SJSA1 (cell line): ENCODE data around the gene CACNA2D3. TPM values are rescaled to one million over a fixed set of nuclear protein-coding genes. Genes with fewer than 3 reads are reported as not detected.

Source experiments
- DNase-seq, 2 experiments: peaks; one replicate each; pipeline ENCODE4 v3.0.0-alpha.2; 2015 to 2020; ENCODE audit warnings: low spot score in 2 of 2, low read depth in 1 of 2
- H3K27ac ChIP-seq: fragments of 250-450 bp; sonication (Bioruptor Pico); 2 replicates; pipeline ENCODE4 v1.5.1; 2020; ENCODE audit warnings: mild to moderate bottlenecking, moderate library complexity
- H3K27me3 ChIP-seq: fragments of 250-450 bp; sonication (Bioruptor Pico); replicated peaks from 2 replicates; pipeline ENCODE4 v1.5.1; 2020; ENCODE audit warnings: mild to moderate bottlenecking, moderate library complexity
- H3K36me3 ChIP-seq: fragments of 250-450 bp; sonication (Bioruptor Pico); 2 replicates; pipeline ENCODE4 v1.5.1; 2020; ENCODE audit warnings: mild to moderate bottlenecking
- H3K4me1 ChIP-seq: fragments of 250-450 bp; sonication (Bioruptor Pico); replicated peaks from 2 replicates; pipeline ENCODE4 v1.6.1; 2021; ENCODE audit warnings: mild to moderate bottlenecking
- H3K4me3 ChIP-seq: fragments of 250-450 bp; sonication (Bioruptor Pico); 2 replicates; pipeline ENCODE4 v1.5.1; 2020; ENCODE audit warnings: mild to moderate bottlenecking
- H3K9me3 ChIP-seq: fragments of 250-450 bp; sonication (Bioruptor Pico); replicated peaks from 2 replicates; pipeline ENCODE4 v1.5.1; 2020; ENCODE audit warnings: mild to moderate bottlenecking
- total RNA-seq: library from RNA; depleted of rRNA; stranded (reverse); fragments of >200 nt; shearing (Covaris generic); gene quantifications from 2 replicates; pipeline ENCODE4 v1.2.3, GENCODE V29; 2014

CACNA2D3 gene
- total RNA-seq, 1 experiment from 2014 or later, result not detected

DNA sequence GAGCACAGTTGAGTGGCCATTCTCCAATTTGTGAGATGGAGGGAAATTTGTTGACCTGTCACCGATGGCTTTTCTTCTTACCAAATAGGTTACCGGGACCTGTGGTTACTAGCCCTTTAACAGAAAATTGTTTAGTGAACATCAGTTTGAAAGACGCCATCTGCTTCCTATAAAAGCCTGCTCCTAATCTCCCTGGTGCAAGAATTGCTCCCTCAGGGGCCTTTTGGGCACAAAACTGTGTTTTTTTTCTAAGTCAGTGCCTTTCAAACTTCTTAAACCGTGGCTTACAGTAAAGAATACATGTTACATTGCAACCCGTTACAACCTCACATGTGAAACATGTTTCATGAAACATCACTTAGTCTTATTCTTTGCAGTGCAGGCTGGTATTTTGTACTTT, 15.0 kb downstream of the CACNA2D3 start:
- Histone ChIP-seq H3K36me3 (no peaks in the 10 kb centered on the region), H3K27me3 (no peaks in the 10 kb centered on the region; the same call in 1 of the 2 replicates), H3K27ac (no peak overlapping the region), H3K4me3 (no peak overlapping the region), H3K9me3 (no peaks in the 10 kb centered on the region), H3K4me1 (no peaks in the 10 kb centered on the region)
- no peak for DNase-seq

DNA sequence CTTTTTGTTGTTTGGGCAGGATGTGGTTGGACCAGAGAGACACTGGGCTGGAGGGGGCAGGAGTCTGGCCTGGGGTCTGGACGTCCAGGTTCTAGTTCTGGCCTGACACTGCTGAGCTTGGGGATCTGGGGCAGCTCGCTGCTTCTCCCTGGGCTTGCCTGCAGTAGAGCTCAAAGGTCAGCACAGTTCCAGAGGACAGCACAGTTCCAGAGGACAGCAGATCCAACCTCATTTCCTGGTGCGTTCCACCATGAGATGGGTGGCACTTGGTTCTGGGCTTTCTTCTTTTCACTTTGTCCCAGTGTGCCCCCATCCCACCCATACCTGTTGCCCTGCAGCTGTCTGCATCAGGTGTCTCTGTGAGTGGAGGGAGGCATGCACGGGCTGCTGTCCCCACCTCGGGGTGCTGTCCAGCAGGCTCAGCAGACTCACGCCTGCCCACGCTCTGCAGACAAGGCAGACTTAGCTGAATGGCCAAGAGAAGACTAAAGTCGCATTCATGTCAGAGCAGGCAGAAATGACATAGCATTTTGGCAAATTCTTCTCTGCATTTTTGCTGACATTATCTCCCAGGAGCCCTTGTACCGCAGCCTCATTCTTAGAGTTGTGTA, 16.7 kb downstream of the CACNA2D3 start:
- DNase-seq, result no peak
- H3K4me3 ChIP-seq, result no peak overlapping the region
- no peaks in the 10 kb centered on the region for H3K4me1 ChIP-seq
- no peaks in the 10 kb centered on the region; the same call in 1 of the 2 replicates for H3K27me3 ChIP-seq
- no peaks in the 10 kb centered on the region for H3K9me3 ChIP-seq
- H3K36me3 ChIP-seq, result no peaks in the 10 kb centered on the region
- H3K27ac ChIP-seq, result no peak overlapping the region

DNA sequence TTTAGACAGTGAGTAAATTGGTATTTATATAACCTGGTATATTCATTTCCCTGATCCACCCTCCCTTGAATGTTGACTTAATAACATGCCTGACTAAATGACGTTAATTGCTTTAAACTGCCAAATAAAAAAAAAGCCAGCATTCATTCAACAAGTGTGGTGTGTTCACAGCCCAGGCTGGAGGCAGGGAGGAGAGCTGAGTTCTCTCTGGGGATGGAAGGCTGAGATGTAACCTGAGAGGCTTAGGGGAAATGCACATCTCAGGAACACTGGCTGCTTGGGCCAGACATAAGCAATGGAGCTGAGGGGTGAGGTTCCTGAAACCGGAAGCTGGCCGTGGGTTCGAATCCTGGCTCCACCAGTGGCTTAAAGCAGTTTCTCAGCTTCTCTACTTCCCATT, 17.3 kb downstream of the CACNA2D3 start:
- no peak overlapping the region for H3K4me3 ChIP-seq

DNA sequence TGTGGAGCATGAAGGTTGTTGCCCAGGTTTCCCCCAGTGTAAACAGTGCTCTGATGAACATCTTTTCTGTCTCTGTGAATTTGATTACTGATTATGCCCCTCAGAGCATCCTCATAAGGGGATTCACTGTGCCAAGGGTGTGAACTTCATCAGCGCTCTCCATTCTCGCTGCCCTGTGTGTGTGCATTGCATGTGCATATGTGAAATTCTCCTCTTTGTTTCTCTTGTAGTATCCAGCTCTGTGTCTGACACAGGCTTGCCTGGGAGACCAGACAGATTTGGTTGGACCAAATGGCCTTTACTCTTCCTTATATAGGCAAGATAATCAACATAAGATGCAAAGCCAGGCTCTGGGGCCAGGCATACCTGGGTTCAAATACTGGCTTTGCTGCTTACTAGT, 21.9 kb downstream of the CACNA2D3 start:
- Histone ChIP-seq H3K27ac (no peak overlapping the region), H3K27me3 (no peaks in the 10 kb centered on the region), H3K4me3 (no peak overlapping the region), H3K36me3 (no peaks in the 10 kb centered on the region), H3K4me1 (no peaks in the 10 kb centered on the region), H3K9me3 (no peaks in the 10 kb centered on the region)
- no peak for DNase-seq

More for the DNA sequence above, 17.3 kb downstream of the CACNA2D3 start:
- H3K27ac ChIP-seq, result no peak overlapping the region
- H3K4me1 ChIP-seq, result no peaks in the 10 kb centered on the region
- no peaks in the 10 kb centered on the region; the same call in 1 of the 2 replicates for H3K27me3 ChIP-seq
- H3K9me3 ChIP-seq, result no peaks in the 10 kb centered on the region
- no peak for DNase-seq
- no peaks in the 10 kb centered on the region for H3K36me3 ChIP-seq

DNA sequence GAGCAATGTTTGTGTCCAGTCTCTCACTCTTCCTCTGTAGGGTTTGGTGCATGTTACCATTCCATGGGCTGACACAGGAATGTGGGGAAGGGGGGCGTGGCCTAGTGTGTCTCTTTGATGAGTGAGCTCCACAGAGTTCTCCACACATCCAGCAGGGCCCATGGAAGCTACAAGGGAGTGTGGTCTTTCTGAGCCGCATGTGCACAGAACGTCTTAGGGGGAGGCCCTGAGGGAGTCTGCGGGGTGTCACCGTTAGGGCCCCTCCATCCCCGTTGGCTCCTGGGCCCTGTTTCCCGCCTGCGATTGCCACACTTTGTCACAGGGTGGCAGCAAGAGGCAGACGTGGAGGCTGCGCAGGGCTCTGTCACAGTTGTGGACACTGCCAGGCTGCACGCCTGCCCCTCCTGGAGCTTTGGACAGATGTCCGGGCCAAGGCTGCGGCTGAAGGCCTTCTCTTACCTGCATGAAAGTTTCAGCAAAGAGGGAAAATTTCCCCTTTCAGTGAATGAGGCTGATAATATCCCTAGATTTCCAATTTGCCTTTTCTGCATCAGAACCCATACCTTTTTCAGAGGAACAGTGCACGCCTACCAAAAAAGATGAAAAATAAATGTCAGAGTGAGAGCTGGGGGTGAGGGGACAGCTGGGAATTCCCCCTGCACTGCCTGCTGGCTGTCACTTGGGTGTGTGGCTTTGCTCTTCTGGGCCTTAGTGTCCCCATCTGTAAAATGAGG, 24.3 kb downstream of the CACNA2D3 start:
- Histone ChIP-seq H3K27ac (no peak overlapping the region), H3K4me1 (no peaks in the 10 kb centered on the region), H3K9me3 (no peaks in the 10 kb centered on the region), H3K36me3 (no peaks in the 10 kb centered on the region), H3K4me3 (no peak overlapping the region), H3K27me3 (no peaks in the 10 kb centered on the region)
- DNase-seq, result peak in 1 of 2 experiments; percentile 5

DNA sequence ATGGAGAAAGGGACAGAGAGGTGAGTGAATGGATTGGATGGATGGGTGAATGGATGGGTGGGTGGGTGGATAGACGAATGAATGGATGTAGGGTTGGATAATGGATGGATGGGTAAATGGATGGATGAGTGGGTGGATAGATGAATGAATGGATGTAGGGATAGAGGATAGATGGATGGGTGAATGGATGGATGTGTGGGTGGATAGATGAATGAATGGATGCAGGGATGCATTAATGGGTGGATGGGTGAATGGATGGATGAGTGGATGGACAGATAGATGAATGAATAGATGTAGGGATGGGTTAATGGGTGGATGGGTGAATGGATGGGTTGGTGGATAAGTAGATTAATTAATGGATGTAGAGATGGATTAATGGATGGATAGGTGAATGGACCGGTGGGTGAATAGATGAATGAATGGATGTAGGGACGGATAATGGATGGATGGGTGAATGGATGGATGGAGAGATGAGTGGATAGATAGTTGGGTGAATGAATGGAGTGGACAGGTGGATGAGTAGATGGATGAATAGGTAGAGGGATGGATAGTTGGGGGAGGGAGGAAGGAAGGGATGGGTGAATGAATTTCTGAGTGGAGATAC, 28.6 kb downstream of the CACNA2D3 start:
- no peaks in the 10 kb centered on the region for H3K9me3 ChIP-seq

DNA sequence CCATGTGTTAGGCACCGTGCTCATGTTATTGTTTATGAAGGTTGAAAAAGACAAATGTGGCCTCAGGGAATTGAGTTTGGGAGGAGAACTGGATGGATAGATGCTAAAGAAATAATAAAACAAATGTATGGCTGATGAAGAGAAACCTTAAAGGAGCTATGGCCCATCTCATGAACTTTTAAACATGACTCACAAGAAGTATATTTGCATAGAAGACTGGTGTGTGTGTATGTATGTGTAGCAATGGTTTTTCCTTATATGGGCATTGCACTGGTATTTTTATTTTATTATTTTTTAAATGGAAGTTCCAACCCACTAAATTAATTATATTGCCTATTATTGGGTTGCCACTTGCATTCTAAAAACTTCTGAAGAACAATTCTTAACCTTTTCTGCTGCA, 31.1 kb downstream of the CACNA2D3 start:
- no peaks in the 10 kb centered on the region for H3K36me3 ChIP-seq
- H3K27ac ChIP-seq, result no peak overlapping the region
- no peaks in the 10 kb centered on the region for H3K9me3 ChIP-seq
- no peaks in the 10 kb centered on the region for H3K4me1 ChIP-seq
- no peaks in the 10 kb centered on the region for H3K27me3 ChIP-seq
- no peak for DNase-seq
- H3K4me3 ChIP-seq, result no peak overlapping the region

More for the DNA sequence above, 28.6 kb downstream of the CACNA2D3 start:
- Histone ChIP-seq H3K36me3 (no peaks in the 10 kb centered on the region), H3K27ac (no peak overlapping the region), H3K27me3 (no peaks in the 10 kb centered on the region), H3K4me1 (no peaks in the 10 kb centered on the region), H3K4me3 (no peak overlapping the region)
- no peak for DNase-seq

DNA sequence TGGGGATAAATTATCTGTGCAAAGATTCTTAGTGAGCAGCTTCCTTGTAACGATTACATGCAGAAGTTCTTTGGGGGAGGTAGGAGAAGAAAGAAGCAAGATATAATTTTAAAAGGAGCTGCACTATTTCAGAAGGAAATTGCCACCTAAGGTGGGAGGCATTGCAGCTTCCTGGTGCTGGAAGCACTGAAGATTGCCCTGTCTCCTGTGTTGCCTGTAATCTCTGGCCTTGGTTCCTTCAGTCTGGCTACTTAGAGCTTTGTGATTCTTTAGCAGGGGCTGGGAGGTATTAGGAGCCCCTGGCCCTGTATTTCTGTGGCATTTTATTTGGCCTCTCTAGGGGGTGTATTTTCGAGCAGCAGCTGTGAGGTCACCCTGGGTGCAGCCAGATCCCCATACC, 35.5 kb downstream of the CACNA2D3 start:
- Histone ChIP-seq H3K4me3 (no peak overlapping the region), H3K9me3 (no peaks in the 10 kb centered on the region), H3K27ac (no peak overlapping the region), H3K27me3 (no peaks in the 10 kb centered on the region), H3K4me1 (no peaks in the 10 kb centered on the region), H3K36me3 (no peaks in the 10 kb centered on the region)
- no peak for DNase-seq

DNA sequence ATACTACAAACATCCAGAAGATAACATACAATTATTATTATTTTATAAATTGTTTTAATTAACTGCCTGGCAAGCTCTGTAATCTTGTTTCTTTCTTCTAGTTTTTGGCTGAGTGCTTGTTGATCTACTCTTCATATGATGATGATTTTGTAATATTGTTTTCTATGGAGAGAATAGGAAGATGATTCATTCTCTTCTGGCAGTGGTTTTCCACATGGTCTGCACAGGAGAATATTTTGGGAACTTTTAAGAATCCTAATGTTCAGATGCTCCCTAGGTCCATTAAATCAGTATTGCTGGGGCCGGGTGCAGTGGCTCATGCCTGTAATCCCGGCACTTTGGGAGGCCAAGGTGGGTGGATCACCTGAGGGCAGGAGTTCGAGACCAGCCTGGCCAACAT, 37.6 kb downstream of the CACNA2D3 start:
- no peaks in the 10 kb centered on the region for H3K4me1 ChIP-seq
- H3K36me3 ChIP-seq, result no peaks in the 10 kb centered on the region
- DNase-seq, result no peak
- no peaks in the 10 kb centered on the region for H3K9me3 ChIP-seq
- H3K4me3 ChIP-seq, result no peak overlapping the region
- no peaks in the 10 kb centered on the region for H3K27me3 ChIP-seq
- H3K27ac ChIP-seq, result no peak overlapping the region

DNA sequence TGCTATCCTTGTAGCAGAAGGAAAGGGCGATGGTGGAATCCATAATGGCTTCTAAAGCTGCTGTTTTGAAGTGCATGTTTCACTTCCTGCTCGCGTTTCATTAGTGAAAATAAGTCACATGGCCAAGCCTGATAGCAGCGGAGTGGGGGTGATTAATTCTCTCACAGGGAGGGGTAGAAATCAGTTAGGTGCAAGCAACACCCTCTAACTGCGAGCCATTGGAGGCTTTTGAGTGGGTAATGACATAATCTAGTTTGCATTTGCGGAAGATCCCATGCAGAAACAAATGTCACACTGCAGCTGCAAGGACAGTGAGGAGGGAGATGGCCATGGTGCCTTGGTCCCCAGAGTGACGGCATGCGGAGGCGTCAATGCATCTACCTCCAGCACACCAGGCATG, 41.1 kb downstream of the CACNA2D3 start:
- Histone ChIP-seq H3K4me1 (no peaks in the 10 kb centered on the region), H3K4me3 (no peak overlapping the region), H3K36me3 (no peaks in the 10 kb centered on the region), H3K9me3 (no peaks in the 10 kb centered on the region), H3K27ac (no peak overlapping the region), H3K27me3 (no peaks in the 10 kb centered on the region)
- DNase-seq, result no peak

DNA sequence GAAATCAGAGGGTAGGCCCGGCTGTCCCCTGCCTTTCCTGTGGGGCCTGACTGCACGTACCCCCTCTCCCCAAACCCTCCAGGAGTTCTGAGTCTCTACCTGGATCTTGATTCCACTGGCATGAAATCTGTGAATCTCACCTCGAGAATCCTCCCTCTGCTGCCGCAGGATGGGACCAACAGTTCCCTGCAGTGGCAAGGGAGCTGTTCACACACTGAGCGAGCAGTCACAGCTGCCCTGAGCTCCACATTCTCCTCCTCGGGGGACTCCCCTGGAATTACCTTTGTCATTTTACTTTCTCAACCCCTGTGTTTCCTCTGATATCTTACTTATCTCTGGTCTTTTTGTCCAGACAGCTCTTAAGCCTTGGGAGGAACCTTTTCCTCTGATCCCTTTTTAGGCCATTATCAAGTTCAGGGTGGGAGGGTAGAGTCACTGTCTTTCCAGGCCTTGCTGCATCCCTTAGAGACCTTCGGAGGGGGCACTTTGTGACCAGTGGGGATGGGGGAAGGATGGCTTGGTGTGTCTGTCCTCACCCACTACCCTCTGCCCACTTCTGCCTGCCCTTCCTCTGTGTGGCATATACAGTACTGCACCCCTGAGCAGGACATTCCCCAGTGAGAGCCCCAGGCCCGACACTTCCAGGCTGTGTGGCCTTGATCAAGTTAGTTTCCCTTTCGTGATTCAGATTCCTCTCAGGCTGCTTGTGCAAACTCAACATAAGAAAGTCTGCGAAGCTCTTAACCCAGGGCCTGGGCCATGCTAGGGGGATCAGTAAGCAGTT, 42.0 kb downstream of the CACNA2D3 start:
- no peak for DNase-seq
- Histone ChIP-seq H3K4me3 (no peak overlapping the region), H3K9me3 (no peaks in the 10 kb centered on the region), H3K4me1 (no peaks in the 10 kb centered on the region), H3K36me3 (no peaks in the 10 kb centered on the region), H3K27ac (no peak overlapping the region), H3K27me3 (no peaks in the 10 kb centered on the region)

DNA sequence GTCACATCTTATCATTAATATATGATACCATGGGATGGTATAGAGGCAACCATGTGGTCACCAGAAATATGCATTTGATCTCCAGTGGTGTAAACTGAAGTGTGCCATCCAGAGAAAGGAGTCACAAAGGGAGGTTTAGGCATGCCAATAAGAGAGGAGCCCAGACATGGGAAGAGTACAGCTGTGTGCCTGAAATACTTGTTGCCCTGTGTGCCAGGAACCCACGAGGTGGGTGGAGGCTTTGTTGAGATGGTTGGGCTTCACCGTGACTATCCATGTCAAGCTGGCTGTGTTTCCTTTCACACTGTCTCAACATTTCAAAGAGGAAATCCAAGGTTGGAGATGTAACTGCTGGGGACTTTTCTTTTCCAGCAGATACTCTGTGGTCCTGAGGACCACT, 43.5 kb downstream of the CACNA2D3 start:
- no peaks in the 10 kb centered on the region for H3K36me3 ChIP-seq

DNA sequence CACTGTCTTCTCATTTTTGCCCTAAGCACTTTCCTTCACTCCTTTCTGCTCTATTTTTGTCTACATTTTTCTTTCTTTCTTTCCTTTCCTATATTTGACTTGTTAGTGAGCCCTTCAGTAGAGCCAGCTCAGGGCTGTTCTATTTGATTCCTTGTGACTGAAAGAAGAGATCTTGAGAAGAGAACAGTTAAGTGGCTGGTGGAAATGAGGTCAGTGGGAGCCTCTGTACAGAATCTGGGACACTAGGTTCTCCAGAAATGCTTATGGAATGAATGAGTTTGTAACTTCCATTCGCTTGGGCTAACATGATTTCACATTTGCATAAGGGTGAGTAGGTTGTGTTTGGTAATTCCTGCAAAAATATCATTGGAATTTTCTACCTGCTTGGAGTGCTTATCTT, 45.6 kb downstream of the CACNA2D3 start:
- Histone ChIP-seq H3K9me3 (no peaks in the 10 kb centered on the region), H3K36me3 (no peaks in the 10 kb centered on the region)
- no peak for DNase-seq

More for the DNA sequence above, 43.5 kb downstream of the CACNA2D3 start:
- Histone ChIP-seq H3K27me3 (no peaks in the 10 kb centered on the region), H3K4me1 (no peaks in the 10 kb centered on the region), H3K9me3 (no peaks in the 10 kb centered on the region), H3K4me3 (no peak overlapping the region), H3K27ac (no peak overlapping the region)
- no peak for DNase-seq

DNA sequence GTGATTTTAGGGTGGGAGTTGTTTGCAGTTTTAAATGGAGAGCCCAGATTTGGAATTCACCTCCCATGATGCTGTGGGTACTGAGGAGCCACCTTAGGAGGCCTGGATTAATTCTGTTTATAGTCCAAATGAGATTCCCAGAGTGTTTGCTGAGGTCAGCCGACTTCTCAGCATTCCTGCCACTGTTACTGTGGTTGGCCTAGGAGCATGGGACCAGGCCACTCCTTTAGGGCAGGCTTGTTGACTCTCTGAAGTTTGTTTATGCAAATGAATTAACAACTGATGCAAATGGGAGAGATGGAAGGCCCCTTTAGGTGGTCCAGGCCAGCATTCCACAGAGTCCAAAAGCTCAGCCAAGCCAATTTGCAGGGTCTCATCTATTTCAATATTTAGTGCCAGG, 46.1 kb downstream of the CACNA2D3 start:
- no peaks in the 10 kb centered on the region for H3K36me3 ChIP-seq
- no peaks in the 10 kb centered on the region for H3K4me1 ChIP-seq
- H3K27me3 ChIP-seq, result no peaks in the 10 kb centered on the region
- DNase-seq, result no peak
- H3K9me3 ChIP-seq, result no peaks in the 10 kb centered on the region
- H3K27ac ChIP-seq, result no peak overlapping the region
- no peak overlapping the region for H3K4me3 ChIP-seq

More for the DNA sequence above, 45.6 kb downstream of the CACNA2D3 start:
- no peaks in the 10 kb centered on the region for H3K27me3 ChIP-seq
- H3K27ac ChIP-seq, result no peak overlapping the region
- H3K4me3 ChIP-seq, result no peak overlapping the region
- H3K4me1 ChIP-seq, result no peaks in the 10 kb centered on the region
